ENCODE data around the gene IL17F.

Gene IL17F

DNA sequence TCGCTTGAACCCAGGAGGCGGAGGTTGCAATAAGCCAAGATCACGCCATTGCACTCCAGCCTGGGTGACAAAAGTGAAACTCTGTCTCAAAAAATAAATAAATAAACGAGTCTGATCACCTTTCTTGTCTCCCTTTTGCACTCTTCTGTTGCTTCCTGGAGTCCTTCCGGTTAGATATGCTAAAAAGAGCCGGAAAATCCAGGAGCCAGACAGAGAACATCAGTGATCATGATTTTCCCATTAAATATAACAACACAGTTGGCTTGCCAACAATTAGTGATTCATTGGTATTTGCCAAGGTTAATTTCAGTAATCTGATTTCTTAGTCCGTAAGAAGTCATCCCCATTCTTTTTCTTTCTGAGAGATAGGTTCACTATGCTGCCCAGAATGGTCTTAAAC is 43.9 kb upstream of the IL17F start:
- Histone ChIP-seq H3K4me3 (ENCODE audit: insufficient read depth, low read length, poor library complexity, severe bottlenecking) (no peak overlapping the region), H3K9me3 (ENCODE audit: insufficient read depth, low read length) (no peaks in the 10 kb centered on the region), H3F3A (ENCODE audit: insufficient read depth) (peaks cover 36% of the 10 kb centered on the region), H3K36me3 (ENCODE audit: low read length) (peaks cover 8% of the 10 kb centered on the region), H3K4me2 (ENCODE audit: low read depth, low read length, poor library complexity, severe bottlenecking) (no peak overlapping the region), H3K27me3 (ENCODE audit: low read length) (no peaks in the 10 kb centered on the region), H2AFZ (ENCODE audit: low read depth, low read length, severe bottlenecking) (no peak overlapping the region), H3K9ac (ENCODE audit: low read length) (no peak overlapping the region), H3K27ac (ENCODE audit: low read depth, low read length) (no peak overlapping the region), H3K9me2 (replicated peaks; ENCODE audit: insufficient read depth, low read length) (no peaks in the 10 kb centered on the region), H4K20me1 (ENCODE audit: low read depth, low read length) (peaks cover 6% of the 10 kb centered on the region; the same call in 1 of the 2 replicates), H3K79me2 (ENCODE audit: insufficient read depth, low read length) (peaks cover 13% of the 10 kb centered on the region)
- TF ChIP-seq, protein P1, sequence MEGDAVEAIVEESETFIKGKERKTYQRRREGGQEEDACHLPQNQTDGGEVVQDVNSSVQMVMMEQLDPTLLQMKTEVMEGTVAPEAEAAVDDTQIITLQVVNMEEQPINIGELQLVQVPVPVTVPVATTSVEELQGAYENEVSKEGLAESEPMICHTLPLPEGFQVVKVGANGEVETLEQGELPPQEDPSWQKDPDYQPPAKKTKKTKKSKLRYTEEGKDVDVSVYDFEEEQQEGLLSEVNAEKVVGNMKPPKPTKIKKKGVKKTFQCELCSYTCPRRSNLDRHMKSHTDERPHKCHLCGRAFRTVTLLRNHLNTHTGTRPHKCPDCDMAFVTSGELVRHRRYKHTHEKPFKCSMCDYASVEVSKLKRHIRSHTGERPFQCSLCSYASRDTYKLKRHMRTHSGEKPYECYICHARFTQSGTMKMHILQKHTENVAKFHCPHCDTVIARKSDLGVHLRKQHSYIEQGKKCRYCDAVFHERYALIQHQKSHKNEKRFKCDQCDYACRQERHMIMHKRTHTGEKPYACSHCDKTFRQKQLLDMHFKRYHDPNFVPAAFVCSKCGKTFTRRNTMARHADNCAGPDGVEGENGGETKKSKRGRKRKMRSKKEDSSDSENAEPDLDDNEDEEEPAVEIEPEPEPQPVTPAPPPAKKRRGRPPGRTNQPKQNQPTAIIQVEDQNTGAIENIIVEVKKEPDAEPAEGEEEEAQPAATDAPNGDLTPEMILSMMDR (IDR thresholded peaks at IDR 0.05; ENCODE audit: insufficient read depth, low read length, poor library complexity, severe bottlenecking): no peak
- no peak for TF ChIP-seq EZH2phosphoT487 (conservative IDR thresholded peaks at IDR 0.05; ENCODE audit: low read length)

GRCh38 chr6:52286798-52287432 is 42.6 kb upstream of the IL17F start:
- peak overlapping the region; percentile 76 for H2AFZ ChIP-seq (ENCODE audit: low read depth, low read length, severe bottlenecking)
- H3K4me2 ChIP-seq (ENCODE audit: low read depth, low read length, poor library complexity, severe bottlenecking): peak overlapping the region; percentile 90
- H3K9me3 ChIP-seq (ENCODE audit: insufficient read depth, low read length): no peaks in the 10 kb centered on the region
- H3K9ac ChIP-seq (ENCODE audit: low read length): peak overlapping the region; percentile 63
- peaks cover 28% of the 10 kb centered on the region for H3F3A ChIP-seq (ENCODE audit: insufficient read depth)
- no peak for TF ChIP-seq EZH2phosphoT487 (conservative IDR thresholded peaks at IDR 0.05; ENCODE audit: low read length)
- TF ChIP-seq, protein P1 (IDR thresholded peaks at IDR 0.05; ENCODE audit: insufficient read depth, low read length, poor library complexity, severe bottlenecking): peak; percentile 99
- no peaks in the 10 kb centered on the region for H3K27me3 ChIP-seq (ENCODE audit: low read length)
- peak overlapping the region; percentile 56 for H3K4me3 ChIP-seq (ENCODE audit: insufficient read depth, low read length, poor library complexity, severe bottlenecking)
- no peaks in the 10 kb centered on the region for H3K9me2 ChIP-seq (replicated peaks; ENCODE audit: insufficient read depth, low read length)
- peaks cover 26% of the 10 kb centered on the region for H3K79me2 ChIP-seq (ENCODE audit: insufficient read depth, low read length)
- peak overlapping the region; percentile 92 for H3K27ac ChIP-seq (ENCODE audit: low read depth, low read length)
- peaks cover 15% of the 10 kb centered on the region; the same call in 1 of the 2 replicates for H4K20me1 ChIP-seq (ENCODE audit: low read depth, low read length)
- peaks cover 21% of the 10 kb centered on the region for H3K36me3 ChIP-seq (ENCODE audit: low read length)

DNA sequence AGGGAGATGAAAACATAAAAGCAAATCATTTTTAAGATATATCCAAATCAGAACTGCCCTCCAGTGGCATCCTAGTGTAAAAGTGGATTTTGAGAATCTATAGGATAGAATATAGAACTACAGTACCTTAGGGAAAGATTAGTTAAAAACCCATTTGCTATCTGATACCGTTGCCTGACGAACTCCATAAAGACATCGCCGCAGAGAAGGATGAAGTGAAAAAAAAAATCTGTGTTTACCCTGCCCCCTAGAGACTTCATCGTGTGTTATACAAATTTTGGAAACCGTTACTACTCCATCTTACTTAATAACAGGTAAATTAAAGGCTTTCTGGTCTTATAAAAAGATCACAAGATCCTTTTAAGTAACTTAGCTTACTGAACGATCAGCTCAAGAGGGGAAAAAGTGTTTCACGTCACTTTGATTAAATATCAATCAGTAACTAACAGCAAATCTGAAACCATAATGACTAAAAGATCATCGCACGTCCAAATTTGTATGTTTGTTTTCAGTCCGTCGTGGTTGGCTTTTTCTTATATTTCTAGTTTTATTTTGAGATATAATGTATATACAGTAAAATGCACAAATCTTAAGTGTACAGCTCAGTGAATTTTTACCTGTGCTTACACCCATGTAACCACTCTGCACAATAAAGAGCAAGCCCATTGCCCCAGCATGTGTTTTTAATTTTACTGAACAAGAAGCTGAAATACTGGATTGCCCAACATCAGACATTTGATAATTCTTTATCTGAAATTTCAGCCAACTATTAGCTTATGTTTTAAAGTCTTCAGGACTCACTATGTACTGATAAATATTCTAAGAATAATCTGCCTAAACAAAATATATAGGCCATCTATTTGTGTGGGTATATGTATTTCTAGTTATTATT is 41.1 kb upstream of the IL17F start:
- H3K27ac ChIP-seq (ENCODE audit: low read depth, low read length): peak overlapping the region; percentile 92
- H3F3A ChIP-seq (ENCODE audit: insufficient read depth): peaks cover 28% of the 10 kb centered on the region
- no peak for TF ChIP-seq EZH2phosphoT487 (conservative IDR thresholded peaks at IDR 0.05; ENCODE audit: low read length)
- TF ChIP-seq, protein P1 (IDR thresholded peaks at IDR 0.05; ENCODE audit: insufficient read depth, low read length, poor library complexity, severe bottlenecking): peak; percentile 46
- H3K9me2 ChIP-seq (replicated peaks; ENCODE audit: insufficient read depth, low read length): no peaks in the 10 kb centered on the region
- peaks cover 41% of the 10 kb centered on the region for H3K79me2 ChIP-seq (ENCODE audit: insufficient read depth, low read length)
- H3K4me3 ChIP-seq (ENCODE audit: insufficient read depth, low read length, poor library complexity, severe bottlenecking): peak overlapping the region; percentile 56
- peak overlapping the region; percentile 63 for H3K9ac ChIP-seq (ENCODE audit: low read length)
- H3K4me2 ChIP-seq (ENCODE audit: low read depth, low read length, poor library complexity, severe bottlenecking): peak overlapping the region; percentile 90
- H2AFZ ChIP-seq (ENCODE audit: low read depth, low read length, severe bottlenecking): peak overlapping the region; percentile 76
- no peaks in the 10 kb centered on the region for H3K9me3 ChIP-seq (ENCODE audit: insufficient read depth, low read length)
- H4K20me1 ChIP-seq (ENCODE audit: low read depth, low read length): peaks cover 26% of the 10 kb centered on the region
- H3K36me3 ChIP-seq (ENCODE audit: low read length): peaks cover 36% of the 10 kb centered on the region
- H3K27me3 ChIP-seq (ENCODE audit: low read length): no peaks in the 10 kb centered on the region

All from SU-DHL-6 (cell line).